ENCODE results near the gene VLDLR.

DNA sequence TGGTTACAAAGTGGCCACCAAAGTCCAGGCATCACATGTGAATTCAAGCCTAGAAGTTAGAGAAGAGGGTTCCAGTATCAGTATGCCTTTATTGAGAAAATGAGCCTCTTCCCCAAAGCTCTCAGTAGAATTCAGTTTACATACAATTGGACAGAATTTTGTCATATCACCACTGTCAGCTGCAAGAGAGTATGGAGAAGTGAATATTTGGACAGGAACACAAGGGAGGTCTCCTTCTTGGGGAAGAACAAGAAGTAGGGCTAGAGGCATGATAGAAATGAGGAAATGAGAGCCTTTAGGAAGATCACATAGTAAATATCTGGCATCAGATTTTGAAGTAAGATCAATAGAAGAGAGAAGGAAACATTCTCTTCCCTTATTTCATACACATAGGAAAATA, 27.8 kb upstream of the VLDLR start:
- no peak for TF ChIP-seq POLR2A (IDR thresholded peaks at IDR 0.05; ENCODE audit: low read length)
- no peak for TF ChIP-seq GATA1 (IDR thresholded peaks at IDR 0.05; ENCODE audit: low read depth, low read length)

Data from erythroblast (primary cell).